Mesothelial cell of epicardium (in vitro differentiated cells): ENCODE measurements around the gene DNAI2. TPM values are rescaled to one million over a fixed set of nuclear protein-coding genes. Genes with fewer than 3 reads are reported as not detected.

Source experiments
- DNase-seq, 2 experiments: peaks; one replicate each; pipeline ENCODE4 v3.0.0; 2021; ENCODE audit warnings: low spot score in 2 of 2; ENCODE audit not compliant: unreplicated experiment in 2 of 2
- H3K27ac Mint-ChIP-seq: 2 replicates; pipeline ENCODE4 v1.8.0; 2021; ENCODE audit warnings: mixed read lengths
- H3K27me3 Mint-ChIP-seq: 2 replicates; pipeline ENCODE4 v1.8.0; 2021; ENCODE audit warnings: low read depth, mixed read lengths
- H3K36me3 Mint-ChIP-seq: 2 replicates; pipeline ENCODE4 v1.8.0; 2021; ENCODE audit warnings: mixed read lengths
- H3K4me1 Mint-ChIP-seq: 2 replicates; pipeline ENCODE4 v1.8.0; 2021; ENCODE audit warnings: mixed read lengths
- H3K4me3 Mint-ChIP-seq: 2 replicates; pipeline ENCODE4 v1.8.0; 2021; ENCODE audit warnings: mild to moderate bottlenecking, moderate library complexity, mixed read lengths
- H3K9me3 Mint-ChIP-seq: 2 replicates; pipeline ENCODE4 v1.8.0; 2021; ENCODE audit warnings: mixed read lengths
- CTCF ChIP-seq: fragments of 200-600 bp; sonication (generic); IDR thresholded peaks from one replicate; pipeline ENCODE4 v1.5.0; 2021; ENCODE audit warnings: antibody characterized with exemption; ENCODE audit not compliant: unreplicated experiment
- total RNA-seq: library from RNA; stranded (reverse); gene quantifications from 3 replicates; pipeline ENCODE4 v1.2.1, GENCODE V29; 2021

DNAI2 gene
- total RNA-seq, 1 donor from 2014 or later: not detected

GRCh38 chr17:74295625-74296547 is 21.9 kb downstream of the DNAI2 start:
- peaks cover 4% of the 10 kb centered on the region for H3K9me3 Mint-ChIP-seq
- TF ChIP-seq CTCF: no peak
- DNase-seq: no peak
- H3K27ac Mint-ChIP-seq: peak overlapping the region; percentile 53
- no peaks in the 10 kb centered on the region for H3K36me3 Mint-ChIP-seq
- H3K27me3 Mint-ChIP-seq: peaks cover 18% of the 10 kb centered on the region
- H3K4me3 Mint-ChIP-seq: no peak overlapping the region
- H3K4me1 Mint-ChIP-seq: peaks cover 7% of the 10 kb centered on the region

DNA sequence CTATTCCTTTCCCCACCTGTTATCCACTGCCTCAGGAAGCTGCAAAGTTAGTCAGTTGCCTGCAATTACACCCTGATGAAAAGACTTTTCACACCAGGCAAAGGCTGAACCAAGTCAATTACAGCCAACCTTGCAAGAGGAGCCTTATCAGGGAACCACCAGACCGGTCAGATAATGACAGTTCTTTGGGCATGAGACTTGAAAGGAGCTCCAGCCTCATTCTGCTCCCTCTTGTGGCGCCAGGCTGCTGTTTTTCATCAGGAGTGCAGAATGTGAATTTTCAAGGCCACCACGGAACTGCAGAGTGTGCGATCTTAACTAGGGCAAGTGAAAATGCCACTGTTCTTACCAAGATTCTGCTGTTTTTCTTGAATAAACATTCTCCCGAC is 22.5 kb downstream of the DNAI2 start:
- peak in 1 of 2 experiments; percentile 50 for DNase-seq
- Mint-ChIP-seq H3K36me3 (no peaks in the 10 kb centered on the region), H3K27ac (no peak overlapping the region), H3K27me3 (peaks cover 21% of the 10 kb centered on the region), H3K4me1 (peaks cover 7% of the 10 kb centered on the region), H3K9me3 (peaks cover 4% of the 10 kb centered on the region), H3K4me3 (no peak overlapping the region)
- peak; percentile 33 for TF ChIP-seq CTCF

DNA sequence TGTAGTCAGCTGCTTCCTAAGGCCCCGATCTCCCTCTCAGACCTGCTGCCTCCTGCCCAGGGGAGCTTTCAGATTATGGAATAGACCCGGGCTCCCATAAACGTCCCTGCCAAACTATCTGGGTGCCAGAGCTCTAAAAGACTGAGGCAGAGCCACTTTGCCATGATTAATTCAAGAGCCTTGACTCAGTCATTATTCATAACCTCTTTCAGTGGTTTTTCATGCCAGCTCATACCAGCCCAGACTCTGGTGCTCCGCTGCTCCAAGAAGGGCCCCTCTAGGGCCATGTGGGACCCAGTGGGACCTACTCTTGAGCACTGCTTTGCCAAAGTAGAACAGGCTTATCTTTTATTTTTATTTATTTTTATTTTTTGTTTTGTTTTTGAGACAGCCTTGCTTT is 23.9 kb downstream of the DNAI2 start:
- TF ChIP-seq CTCF: no peak
- H3K27me3 Mint-ChIP-seq: peaks cover 23% of the 10 kb centered on the region
- DNase-seq: no peak
- H3K4me3 Mint-ChIP-seq: no peak overlapping the region
- no peaks in the 10 kb centered on the region for H3K36me3 Mint-ChIP-seq
- peaks cover 7% of the 10 kb centered on the region for H3K4me1 Mint-ChIP-seq
- peaks cover 4% of the 10 kb centered on the region for H3K9me3 Mint-ChIP-seq
- H3K27ac Mint-ChIP-seq: peak overlapping the region; percentile 16

DNA sequence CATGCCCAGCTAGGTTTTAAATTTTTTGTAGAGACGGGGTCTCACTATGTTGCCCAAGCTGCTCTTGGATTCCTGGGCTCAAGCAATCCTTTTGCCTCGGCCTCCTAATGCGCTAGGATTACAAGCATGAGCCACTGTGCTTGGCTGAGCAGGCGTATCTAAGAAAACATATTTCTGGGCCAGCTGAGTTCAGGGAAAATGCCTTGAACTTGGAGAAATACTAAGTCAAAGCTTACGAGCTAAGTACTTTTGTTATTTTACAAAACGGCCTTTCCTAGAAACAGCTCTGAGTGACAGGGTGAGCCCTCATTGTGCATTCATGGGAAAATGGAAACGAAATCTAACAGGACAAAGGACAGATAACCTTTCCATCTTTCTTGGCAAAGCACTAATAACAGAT is 24.7 kb downstream of the DNAI2 start:
- no peak for TF ChIP-seq CTCF
- H3K9me3 Mint-ChIP-seq: peaks cover 4% of the 10 kb centered on the region
- no peak overlapping the region for H3K27ac Mint-ChIP-seq
- H3K36me3 Mint-ChIP-seq: no peaks in the 10 kb centered on the region
- H3K4me1 Mint-ChIP-seq: peaks cover 7% of the 10 kb centered on the region
- DNase-seq: no peak
- peaks cover 23% of the 10 kb centered on the region for H3K27me3 Mint-ChIP-seq
- no peak overlapping the region for H3K4me3 Mint-ChIP-seq

DNA sequence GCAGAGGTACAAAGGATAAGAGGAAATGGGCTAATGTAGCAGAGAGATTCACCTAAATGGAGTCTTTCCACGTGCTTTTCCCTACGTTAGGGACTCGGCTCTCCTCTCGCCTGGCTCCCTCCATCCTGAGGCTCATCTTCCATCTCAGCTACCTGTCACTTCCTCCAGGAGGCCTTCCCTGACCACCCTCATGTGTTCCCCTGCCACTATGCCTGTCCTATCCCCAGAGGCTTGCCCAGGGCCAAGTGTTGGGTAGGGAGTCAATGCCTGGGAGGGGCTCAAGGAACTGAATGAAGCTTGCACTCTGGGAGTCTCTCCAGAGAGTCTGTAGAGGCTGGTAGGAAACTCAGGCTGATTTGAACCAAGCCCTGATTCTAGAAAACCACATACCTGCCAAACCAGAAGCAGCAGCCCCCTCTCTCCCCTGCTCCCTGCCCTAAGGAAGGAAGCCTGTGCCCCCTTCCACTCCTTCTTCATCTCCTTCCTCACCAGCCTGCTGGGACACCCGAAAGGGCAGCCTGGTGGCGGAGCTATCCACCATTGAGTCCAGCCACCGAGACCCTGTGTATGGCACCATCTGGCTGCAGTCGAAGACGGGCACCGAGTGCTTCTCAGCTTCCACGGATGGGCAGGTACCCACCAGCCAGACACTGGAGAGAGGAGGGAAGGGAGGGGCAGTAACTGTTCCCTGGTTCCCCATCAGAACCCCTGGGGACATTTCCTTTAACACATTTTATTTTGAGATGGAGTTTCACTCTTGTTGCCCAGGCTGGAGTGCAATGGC is 25.4 kb downstream of the DNAI2 start:
- Mint-ChIP-seq H3K4me3 (no peak overlapping the region), H3K4me1 (peaks cover 7% of the 10 kb centered on the region), H3K27ac (no peak overlapping the region), H3K27me3 (peaks cover 23% of the 10 kb centered on the region), H3K36me3 (no peaks in the 10 kb centered on the region), H3K9me3 (peaks cover 4% of the 10 kb centered on the region)
- no peak for TF ChIP-seq CTCF
- DNase-seq: no peak
